AG04449 (cell line): ENCODE results near the gene SIRT5.

Experiments
- CTCF ChIA-PET: fragments of 350-600 bp; formaldehyde crosslinking; extraction: SDS; loops from one replicate; lab custom pipeline; 2021; ENCODE audit warnings: antibody characterized with exemption; lab: Yijun Ruan, JAX
- POLR2A ChIA-PET: fragments of 400-600, 350-600 bp; formaldehyde crosslinking; extraction: SDS; loops from one replicate; lab custom pipeline; 2020; ENCODE audit warnings: antibody characterized with exemption, inconsistent platforms; lab: Yijun Ruan, JAX
- DNase-seq: peaks from one replicate; pipeline ENCODE4 v3.0.0-alpha.2; 2010; ENCODE audit warnings: low read depth, low spot score
- H3K4me3 ChIP-seq: 2 replicates; pipeline ENCODE4 v1.5.1; 2011; ENCODE audit warnings: low read depth, mild to moderate bottlenecking, control low read depth, low read length
- TF ChIP-seq, protein P1 (sequence below): IDR thresholded peaks from one replicate; pipeline ENCODE4 v1.5.1; 2011; ENCODE audit warnings: mild to moderate bottlenecking, moderate library complexity, low read length, control low read depth, inconsistent platforms; ENCODE audit not compliant: insufficient read depth; ENCODE audit errors: missing control alignments

Gene SIRT5

DNA sequence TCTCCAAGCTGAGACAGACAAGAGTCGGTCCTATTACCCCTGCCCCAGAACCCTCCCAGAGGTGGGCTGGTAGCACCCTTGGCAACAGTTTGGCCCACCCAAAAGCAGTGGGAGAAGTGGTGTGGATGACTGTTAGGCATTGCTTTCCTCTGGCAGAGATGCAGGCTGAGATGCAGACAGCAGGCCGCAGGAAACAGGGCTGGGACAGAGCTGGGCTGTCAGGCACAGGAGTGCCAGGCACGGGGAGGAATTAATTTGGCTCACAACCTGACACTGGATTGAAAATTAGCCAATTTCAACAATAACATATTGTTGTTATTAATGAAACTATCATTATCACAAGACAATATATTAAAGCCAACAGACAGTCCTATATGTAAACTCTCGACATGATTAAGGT, 15.7 kb upstream of the SIRT5 start:
- POLR2A ChIA-PET = no interaction called here
- no peak overlapping the region for H3K4me3 ChIP-seq
- CTCF ChIA-PET = interaction anchor here (0.8 to 8.3 kb wide), 4 partner anchors 15 to 223 kb away, joined by 3 to 65 read pairs (median 5); partner anchors contain the start of gene SIRT5
- TF ChIP-seq, protein P1, sequence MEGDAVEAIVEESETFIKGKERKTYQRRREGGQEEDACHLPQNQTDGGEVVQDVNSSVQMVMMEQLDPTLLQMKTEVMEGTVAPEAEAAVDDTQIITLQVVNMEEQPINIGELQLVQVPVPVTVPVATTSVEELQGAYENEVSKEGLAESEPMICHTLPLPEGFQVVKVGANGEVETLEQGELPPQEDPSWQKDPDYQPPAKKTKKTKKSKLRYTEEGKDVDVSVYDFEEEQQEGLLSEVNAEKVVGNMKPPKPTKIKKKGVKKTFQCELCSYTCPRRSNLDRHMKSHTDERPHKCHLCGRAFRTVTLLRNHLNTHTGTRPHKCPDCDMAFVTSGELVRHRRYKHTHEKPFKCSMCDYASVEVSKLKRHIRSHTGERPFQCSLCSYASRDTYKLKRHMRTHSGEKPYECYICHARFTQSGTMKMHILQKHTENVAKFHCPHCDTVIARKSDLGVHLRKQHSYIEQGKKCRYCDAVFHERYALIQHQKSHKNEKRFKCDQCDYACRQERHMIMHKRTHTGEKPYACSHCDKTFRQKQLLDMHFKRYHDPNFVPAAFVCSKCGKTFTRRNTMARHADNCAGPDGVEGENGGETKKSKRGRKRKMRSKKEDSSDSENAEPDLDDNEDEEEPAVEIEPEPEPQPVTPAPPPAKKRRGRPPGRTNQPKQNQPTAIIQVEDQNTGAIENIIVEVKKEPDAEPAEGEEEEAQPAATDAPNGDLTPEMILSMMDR = no peak
- no peak for DNase-seq

DNA sequence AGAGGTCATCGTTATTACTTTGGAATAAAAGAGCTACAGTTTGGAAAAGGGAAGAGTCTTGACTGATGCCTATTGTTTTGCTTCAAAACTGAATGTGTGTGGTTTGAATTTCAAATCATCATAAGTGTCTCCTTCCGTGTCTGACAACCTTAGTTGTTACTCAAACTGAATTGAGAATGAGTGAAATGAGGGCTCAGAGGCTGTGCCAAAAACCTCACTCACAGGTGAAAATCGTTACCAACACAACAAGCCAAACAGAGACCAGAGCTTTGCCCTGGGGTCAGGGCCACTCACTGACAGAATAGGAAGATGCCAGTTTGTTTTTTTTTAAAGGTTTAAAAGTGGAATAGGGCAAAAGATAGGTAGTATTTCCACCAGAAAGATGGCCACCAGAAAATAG, 15.2 kb upstream of the SIRT5 start:
- no peak overlapping the region for H3K4me3 ChIP-seq
- DNase-seq = no peak
- TF ChIP-seq, protein P1 = no peak
- ChIA-PET POLR2A (no interaction called here), CTCF (interaction anchor here (1.3 to 8.3 kb wide), 3 partner anchors 14 to 224 kb away, joined by 3 to 65 read pairs (median 7); partner anchors contain the start of gene SIRT5)

DNA sequence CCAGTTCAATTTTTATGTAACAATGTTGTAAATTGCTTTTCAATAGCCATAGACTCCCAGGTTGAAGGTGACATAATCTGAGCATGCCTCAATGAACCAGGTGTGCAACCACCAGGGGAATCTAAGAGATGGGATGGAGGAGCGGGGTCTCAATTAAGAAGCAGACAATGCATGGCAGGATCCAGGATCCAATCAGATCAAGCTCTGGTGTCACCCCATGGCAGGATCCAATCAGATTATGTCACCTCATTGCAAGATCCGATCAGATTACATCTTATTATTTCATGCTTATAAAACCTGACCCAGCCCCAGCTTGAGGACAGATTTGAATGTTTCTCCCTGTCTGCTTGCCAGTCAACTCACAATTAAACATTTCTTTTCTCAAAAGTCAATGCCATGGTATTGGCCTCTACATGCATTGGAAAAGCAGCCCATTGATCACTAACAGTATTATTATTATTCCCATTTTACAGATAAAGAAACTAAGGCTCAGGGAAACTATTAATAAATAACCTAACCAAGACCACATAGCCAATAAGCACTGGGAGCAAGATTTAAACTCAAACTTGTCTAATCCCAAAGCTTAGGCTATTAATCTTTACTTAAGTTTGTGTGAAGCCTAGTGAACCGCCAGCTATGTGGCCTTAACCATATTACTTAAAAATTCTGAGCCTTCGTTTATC, 14.3 kb upstream of the SIRT5 start:
- no peak overlapping the region for H3K4me3 ChIP-seq
- ChIA-PET POLR2A (no interaction called here), CTCF (interaction anchor here (0.9 to 8.3 kb wide), 4 partner anchors 13 to 223 kb away, joined by 3 to 65 read pairs (median 9); partner anchors contain the start of gene SIRT5)
- no peak for DNase-seq
- TF ChIP-seq, protein P1 = no peak

DNA sequence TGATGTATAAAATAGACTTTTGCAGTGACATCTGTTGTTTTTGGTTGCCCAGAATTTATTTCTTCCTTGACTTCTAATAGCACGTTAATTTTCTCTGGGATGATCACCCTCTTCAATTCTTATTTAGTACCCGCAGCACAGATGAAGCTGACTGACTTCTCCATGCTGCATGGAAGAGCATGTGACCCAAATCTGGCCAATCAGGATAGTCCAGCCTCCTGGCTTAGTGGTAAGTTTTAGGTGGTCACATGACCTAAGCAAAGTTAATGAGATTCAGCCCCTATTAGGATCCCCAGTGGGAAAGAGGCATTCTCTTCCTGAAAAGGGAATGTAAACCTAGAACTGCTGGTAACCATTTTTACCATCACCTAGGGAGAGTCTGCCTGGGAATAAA, 13.8 kb upstream of the SIRT5 start:
- DNase-seq = no peak
- ChIA-PET CTCF (interaction anchor here (0.9 to 8.3 kb wide), 4 partner anchors 13 to 229 kb away, joined by 3 to 65 read pairs (median 7); partner anchors contain the start of gene SIRT5), POLR2A (no interaction called here)
- TF ChIP-seq, protein P1 = no peak
- H3K4me3 ChIP-seq = no peak overlapping the region

DNA sequence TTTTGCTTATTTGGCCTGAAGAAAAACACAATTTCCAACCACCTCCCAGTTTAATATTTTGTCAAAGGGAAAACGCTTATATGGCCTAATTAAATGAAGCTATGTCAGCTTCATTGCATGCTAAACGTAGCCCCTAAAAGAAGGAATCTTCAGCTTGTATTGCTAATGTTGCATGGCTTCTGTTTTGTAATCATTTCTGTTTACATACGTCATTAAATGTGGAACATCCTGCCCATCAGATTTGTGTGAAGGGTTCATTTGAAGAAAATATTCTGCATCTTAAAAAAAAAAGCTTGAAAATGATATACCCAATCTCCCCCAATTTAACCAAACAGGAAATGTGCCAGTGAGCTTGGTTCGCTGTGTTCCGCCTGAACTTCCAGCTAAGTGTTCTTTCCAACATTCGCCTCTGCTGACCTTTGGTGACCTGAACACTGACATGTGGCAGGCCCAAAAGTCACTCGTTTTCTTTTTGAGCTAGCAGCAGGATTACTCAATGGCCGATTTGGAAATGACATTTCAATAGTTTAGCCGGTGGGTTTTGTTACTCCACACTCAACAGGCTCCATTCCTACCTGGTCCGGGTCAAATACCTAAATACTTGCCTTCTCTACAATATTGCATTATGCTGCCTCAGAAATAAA, 12.7 kb upstream of the SIRT5 start:
- CTCF ChIA-PET = interaction anchor here (0.8 to 8.3 kb wide), 5 partner anchors 12 to 230 kb away, joined by 3 to 65 read pairs (median 4); partner anchors contain the start of genes GFOD1, NOL7 and SIRT5
- no peak overlapping the region for H3K4me3 ChIP-seq
- TF ChIP-seq, protein P1 = no peak
- POLR2A ChIA-PET = no interaction called here
- no peak for DNase-seq

DNA sequence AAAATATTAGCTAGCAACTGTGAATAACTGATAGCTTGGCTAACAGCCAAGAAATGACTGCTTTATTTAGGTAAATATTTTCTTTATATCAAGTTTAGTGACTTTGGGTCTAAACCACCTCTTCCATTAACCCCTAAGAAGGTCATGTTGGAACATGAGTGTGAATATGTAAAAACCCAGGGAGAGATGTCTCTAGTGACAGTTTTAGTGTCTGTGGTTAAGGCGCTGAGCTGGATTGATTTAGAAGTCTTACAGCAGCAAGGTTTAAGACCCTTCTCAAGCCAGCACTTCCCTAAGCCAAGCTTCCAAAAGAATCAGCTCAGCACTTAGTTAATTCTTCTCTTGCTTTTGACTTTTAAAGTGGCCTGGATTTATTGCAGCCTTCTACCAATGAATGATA, 11.4 kb upstream of the SIRT5 start:
- CTCF ChIA-PET = interaction anchor here (3.6 to 8.3 kb wide), 2 partner anchors 10 to 25 kb away, joined by 11 to 65 read pairs; partner anchors contain the start of gene SIRT5

More for the DNA sequence above, 11.4 kb upstream of the SIRT5 start:
- POLR2A ChIA-PET = interaction anchor here (1.4 kb wide), 1 partner anchor 11 kb away, joined by 3 read pairs; no protein-coding TSS in a partner anchor
- H3K4me3 ChIP-seq = no peak overlapping the region
- DNase-seq = no peak
- TF ChIP-seq, protein P1 = no peak
